Measurements from ENCODE around the gene EPHA4.

DNA sequence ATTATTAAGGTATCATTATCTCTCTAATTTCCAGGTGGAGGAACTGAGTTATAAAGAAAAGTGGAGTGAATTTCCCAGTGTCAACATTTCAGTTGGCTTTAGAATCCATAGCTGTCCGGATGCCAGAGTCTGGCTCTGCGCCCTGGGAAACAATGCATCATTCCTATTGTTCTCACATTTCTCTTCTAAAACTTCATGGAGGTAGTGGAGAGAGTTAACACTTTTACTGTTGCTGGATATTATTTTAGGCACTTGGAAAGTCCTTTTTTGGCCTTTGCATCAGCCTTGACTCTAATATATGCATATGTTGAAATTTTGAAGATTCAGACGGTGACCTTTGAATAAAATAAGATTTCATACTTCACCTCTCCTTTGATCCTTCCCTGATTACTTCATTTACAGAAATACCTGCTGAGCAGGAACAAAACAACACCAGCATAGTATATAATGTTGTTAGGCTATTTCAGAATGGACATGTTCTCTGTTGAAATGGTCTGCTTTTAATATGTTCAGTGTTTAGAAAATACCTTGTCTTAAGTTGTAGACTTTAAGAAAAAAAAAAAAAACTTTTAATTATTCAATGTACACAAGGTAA is 148.8 kb downstream of the EPHA4 start:
- TF ChIP-seq, protein P1, sequence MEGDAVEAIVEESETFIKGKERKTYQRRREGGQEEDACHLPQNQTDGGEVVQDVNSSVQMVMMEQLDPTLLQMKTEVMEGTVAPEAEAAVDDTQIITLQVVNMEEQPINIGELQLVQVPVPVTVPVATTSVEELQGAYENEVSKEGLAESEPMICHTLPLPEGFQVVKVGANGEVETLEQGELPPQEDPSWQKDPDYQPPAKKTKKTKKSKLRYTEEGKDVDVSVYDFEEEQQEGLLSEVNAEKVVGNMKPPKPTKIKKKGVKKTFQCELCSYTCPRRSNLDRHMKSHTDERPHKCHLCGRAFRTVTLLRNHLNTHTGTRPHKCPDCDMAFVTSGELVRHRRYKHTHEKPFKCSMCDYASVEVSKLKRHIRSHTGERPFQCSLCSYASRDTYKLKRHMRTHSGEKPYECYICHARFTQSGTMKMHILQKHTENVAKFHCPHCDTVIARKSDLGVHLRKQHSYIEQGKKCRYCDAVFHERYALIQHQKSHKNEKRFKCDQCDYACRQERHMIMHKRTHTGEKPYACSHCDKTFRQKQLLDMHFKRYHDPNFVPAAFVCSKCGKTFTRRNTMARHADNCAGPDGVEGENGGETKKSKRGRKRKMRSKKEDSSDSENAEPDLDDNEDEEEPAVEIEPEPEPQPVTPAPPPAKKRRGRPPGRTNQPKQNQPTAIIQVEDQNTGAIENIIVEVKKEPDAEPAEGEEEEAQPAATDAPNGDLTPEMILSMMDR (IDR thresholded peaks at IDR 0.05; ENCODE audit: low read depth, low read length, missing input control) = no peak
- TF ChIP-seq RAD21 (IDR thresholded peaks at IDR 0.05) = no peak
- TF ChIP-seq TAF1 (conservative IDR thresholded peaks at IDR 0.05) = no peak
- no peak for TF ChIP-seq ZBTB33 (IDR thresholded peaks at IDR 0.05)

Data from liver (tissue), 3 donors.